ENCODE results near the gene TMEM126A. TPM values are rescaled to one million over a fixed set of nuclear protein-coding genes. Genes with fewer than 3 reads are reported as not detected.
A peak's percentile ranks its signal among the peaks of the same experiment; 100 is the strongest.

Gene TMEM126A
- total RNA-seq, 1 donor from 2014 or later = 25.8 TPM

DNA sequence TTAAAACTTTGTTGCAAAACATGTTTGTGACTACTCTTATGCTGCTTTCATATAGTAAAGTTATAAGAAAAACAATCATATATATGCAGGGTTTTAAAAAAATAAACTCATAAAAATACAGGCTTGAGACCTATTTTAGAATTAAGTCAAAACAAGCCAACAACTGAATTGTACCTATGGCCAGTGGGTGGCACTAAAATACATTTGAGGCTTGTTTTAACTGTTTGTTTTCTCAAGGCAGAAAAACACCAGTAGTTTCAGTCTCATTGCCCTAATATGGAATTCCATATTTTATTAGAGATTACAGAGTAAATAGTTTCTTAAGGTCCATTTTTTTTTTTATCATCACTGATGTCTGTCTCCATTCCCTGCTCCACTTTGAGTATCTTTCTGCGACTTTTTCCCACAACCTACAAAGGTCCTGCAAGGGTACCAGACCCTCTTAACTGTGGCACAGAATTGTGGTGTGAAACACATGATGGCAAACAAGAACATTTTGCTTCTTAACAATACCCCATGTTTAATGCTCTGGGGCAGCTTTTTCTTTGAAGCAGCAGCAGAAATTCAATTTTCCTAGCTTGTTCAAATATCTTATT lies 46.7 kb downstream of the TMEM126A start:
- no peaks in the 10 kb centered on the region for H3K9me3 Mint-ChIP-seq (ENCODE audit: low read depth)
- H3K4me3 Mint-ChIP-seq (ENCODE audit: low read depth) = no peak overlapping the region
- H3K36me3 Mint-ChIP-seq (ENCODE audit: insufficient read depth) = no peaks in the 10 kb centered on the region
- TF ChIP-seq, protein P1, sequence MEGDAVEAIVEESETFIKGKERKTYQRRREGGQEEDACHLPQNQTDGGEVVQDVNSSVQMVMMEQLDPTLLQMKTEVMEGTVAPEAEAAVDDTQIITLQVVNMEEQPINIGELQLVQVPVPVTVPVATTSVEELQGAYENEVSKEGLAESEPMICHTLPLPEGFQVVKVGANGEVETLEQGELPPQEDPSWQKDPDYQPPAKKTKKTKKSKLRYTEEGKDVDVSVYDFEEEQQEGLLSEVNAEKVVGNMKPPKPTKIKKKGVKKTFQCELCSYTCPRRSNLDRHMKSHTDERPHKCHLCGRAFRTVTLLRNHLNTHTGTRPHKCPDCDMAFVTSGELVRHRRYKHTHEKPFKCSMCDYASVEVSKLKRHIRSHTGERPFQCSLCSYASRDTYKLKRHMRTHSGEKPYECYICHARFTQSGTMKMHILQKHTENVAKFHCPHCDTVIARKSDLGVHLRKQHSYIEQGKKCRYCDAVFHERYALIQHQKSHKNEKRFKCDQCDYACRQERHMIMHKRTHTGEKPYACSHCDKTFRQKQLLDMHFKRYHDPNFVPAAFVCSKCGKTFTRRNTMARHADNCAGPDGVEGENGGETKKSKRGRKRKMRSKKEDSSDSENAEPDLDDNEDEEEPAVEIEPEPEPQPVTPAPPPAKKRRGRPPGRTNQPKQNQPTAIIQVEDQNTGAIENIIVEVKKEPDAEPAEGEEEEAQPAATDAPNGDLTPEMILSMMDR (IDR thresholded peaks at IDR 0.05; ENCODE audit: unreplicated experiment) = peak; percentile 53
- H3K27ac Mint-ChIP-seq = no peak overlapping the region
- DNase-seq (ENCODE audit: low spot score, unreplicated experiment) = no peak
- peaks cover 3% of the 10 kb centered on the region for H3K4me1 Mint-ChIP-seq (ENCODE audit: low read depth)
- no peaks in the 10 kb centered on the region for H3K27me3 Mint-ChIP-seq

DNA sequence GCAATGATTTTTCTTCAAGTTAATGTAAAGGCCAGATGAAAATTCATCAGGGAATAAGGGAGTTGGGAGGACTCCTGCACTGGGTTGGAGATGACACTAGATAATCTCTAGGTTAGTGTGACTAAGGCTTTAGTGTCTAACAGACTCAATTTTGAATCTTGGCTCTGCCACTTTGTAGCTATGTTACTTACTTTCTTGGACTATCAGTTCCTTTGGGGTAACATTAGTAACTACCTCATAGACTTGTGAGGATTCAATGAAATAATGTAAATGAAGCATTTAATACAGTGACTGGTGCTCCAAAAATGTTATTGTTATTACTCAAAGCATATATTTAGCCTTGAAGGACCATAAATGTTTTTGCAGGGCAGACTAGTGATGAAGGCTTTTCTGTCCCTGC lies 47.8 kb downstream of the TMEM126A start:
- TF ChIP-seq, protein P1 (IDR thresholded peaks at IDR 0.05; ENCODE audit: unreplicated experiment) = no peak
- DNase-seq (ENCODE audit: low spot score, unreplicated experiment) = no peak
- no peaks in the 10 kb centered on the region for H3K9me3 Mint-ChIP-seq (ENCODE audit: low read depth)
- H3K4me1 Mint-ChIP-seq (ENCODE audit: low read depth) = peaks cover 10% of the 10 kb centered on the region
- H3K27me3 Mint-ChIP-seq = no peaks in the 10 kb centered on the region
- no peaks in the 10 kb centered on the region for H3K36me3 Mint-ChIP-seq (ENCODE audit: insufficient read depth)
- no peak overlapping the region for H3K27ac Mint-ChIP-seq
- no peak overlapping the region for H3K4me3 Mint-ChIP-seq (ENCODE audit: low read depth)

DNA sequence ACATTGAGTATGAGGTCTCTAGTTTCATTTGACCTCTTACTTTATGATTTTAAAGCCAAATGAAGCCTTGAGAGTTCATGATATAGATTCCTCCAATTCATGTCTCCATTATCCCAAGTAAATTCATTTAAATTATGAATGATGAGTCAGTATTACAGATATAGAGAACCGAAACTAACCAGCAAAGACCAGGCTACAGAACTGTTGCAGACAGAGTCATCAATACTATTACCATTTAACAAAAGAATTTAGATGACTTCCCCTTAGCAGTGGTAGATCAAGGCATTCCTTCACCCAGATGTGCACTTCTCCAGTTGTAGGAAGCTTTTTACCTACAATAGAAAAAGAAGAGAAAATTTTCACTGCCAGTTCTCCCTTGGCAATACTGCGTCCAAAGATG lies 50.0 kb downstream of the TMEM126A start:
- no peaks in the 10 kb centered on the region for H3K36me3 Mint-ChIP-seq (ENCODE audit: insufficient read depth)
- H3K27ac Mint-ChIP-seq = no peak overlapping the region
- no peaks in the 10 kb centered on the region for H3K27me3 Mint-ChIP-seq
- peaks cover 3% of the 10 kb centered on the region for H3K9me3 Mint-ChIP-seq (ENCODE audit: low read depth)
- TF ChIP-seq, protein P1 (IDR thresholded peaks at IDR 0.05; ENCODE audit: unreplicated experiment) = no peak
- no peak overlapping the region for H3K4me3 Mint-ChIP-seq (ENCODE audit: low read depth)
- peaks cover 12% of the 10 kb centered on the region for H3K4me1 Mint-ChIP-seq (ENCODE audit: low read depth)
- no peak for DNase-seq (ENCODE audit: low spot score, unreplicated experiment)

DNA sequence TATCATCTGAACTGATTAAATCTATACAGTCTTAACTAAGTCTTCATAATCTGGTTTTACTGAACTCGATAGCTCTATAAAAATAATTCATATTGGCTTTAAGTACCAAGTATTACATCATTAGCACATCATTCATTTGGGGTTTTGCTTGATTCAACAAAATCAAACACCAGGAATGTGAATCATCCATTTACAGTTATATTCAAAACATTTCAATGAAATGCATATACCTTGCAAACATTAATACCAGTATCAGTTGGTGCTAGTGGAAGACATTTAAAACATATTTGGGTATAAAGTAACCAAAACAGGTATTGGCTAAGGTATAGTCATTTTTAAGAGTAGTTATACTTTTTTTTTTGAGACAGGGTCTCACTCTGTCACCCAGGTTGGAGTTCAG lies 50.4 kb downstream of the TMEM126A start:
- no peak for DNase-seq (ENCODE audit: low spot score, unreplicated experiment)
- Mint-ChIP-seq H3K4me3 (ENCODE audit: low read depth) (no peak overlapping the region), H3K4me1 (ENCODE audit: low read depth) (peaks cover 12% of the 10 kb centered on the region), H3K27me3 (no peaks in the 10 kb centered on the region), H3K36me3 (ENCODE audit: insufficient read depth) (no peaks in the 10 kb centered on the region), H3K27ac (no peak overlapping the region), H3K9me3 (ENCODE audit: low read depth) (peaks cover 6% of the 10 kb centered on the region)
- TF ChIP-seq, protein P1 (IDR thresholded peaks at IDR 0.05; ENCODE audit: unreplicated experiment) = no peak

DNA sequence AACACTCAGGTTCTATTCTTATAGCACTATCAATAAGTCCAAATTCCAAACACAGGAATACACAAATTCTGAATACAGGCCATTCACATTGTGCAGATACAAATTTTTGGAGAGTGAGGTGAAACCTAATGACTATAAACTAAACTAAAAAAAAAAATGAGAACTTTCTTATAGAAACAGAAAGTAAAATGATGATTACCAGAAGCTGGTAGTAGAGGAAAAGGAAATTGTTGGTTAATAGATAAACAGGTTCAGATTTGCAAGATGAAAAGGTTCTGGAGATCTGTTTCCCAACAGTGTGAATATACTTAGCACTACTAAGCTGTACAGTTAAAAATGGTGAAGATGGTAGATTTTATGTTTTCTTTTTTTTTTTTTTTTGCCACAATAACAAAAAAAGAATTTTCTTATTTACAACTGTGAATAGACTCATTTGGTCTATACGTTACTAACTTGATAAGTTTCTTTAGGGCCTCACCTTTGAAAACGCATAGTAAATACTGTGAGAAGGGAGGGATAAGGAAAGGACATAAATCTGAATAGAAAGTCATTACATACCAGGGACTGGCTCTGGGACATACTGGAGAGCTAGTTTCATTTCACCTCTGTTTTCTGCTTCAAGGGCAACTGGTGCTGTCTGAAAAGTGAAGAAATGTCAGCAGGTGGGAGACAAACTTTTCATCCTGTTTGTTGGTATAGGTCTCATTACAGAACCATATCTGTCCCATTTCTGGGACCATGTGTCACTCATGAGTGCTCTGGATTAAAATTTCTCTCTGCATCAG lies 52.4 kb downstream of the TMEM126A start:
- peaks cover 6% of the 10 kb centered on the region for H3K9me3 Mint-ChIP-seq (ENCODE audit: low read depth)

More for the DNA sequence above, 52.4 kb downstream of the TMEM126A start:
- Mint-ChIP-seq H3K27me3 (no peaks in the 10 kb centered on the region), H3K36me3 (ENCODE audit: insufficient read depth) (no peaks in the 10 kb centered on the region), H3K4me3 (ENCODE audit: low read depth) (no peak overlapping the region), H3K4me1 (ENCODE audit: low read depth) (peaks cover 12% of the 10 kb centered on the region), H3K27ac (peak overlapping the region; percentile 69)
- TF ChIP-seq, protein P1 (IDR thresholded peaks at IDR 0.05; ENCODE audit: unreplicated experiment) = no peak
- no peak for DNase-seq (ENCODE audit: low spot score, unreplicated experiment)

All from progenitor cell of endocrine pancreas (in vitro differentiated cells).